GM12878 (cell line): ENCODE measurements around the gene MCEE. TPM values are rescaled to one million over a fixed set of nuclear protein-coding genes. Genes with fewer than 3 reads are reported as not detected.

ENCODE experiments used
- CEBPZ ChIP-seq: fragments of 150-350 bp; IDR thresholded peaks from 2 replicates; pipeline ENCODE4 v1.6.1; 2016; ENCODE audit warnings: low read depth, low read length
- CHD1 ChIP-seq: IDR thresholded peaks from 2 replicates; pipeline ENCODE4 v1.6.1; 2012; ENCODE audit warnings: low read depth, low read length, improper control_type of control experiment
- CTCF ChIP-seq, 3 experiments: IDR thresholded peaks in 2 of 3; conservative IDR thresholded peaks in 1 of 3; 2 replicates each; pipeline ENCODE4 v1.5.1; 2011; ENCODE audit warnings: low read depth in 3 of 3, low read length in 3 of 3, mild to moderate bottlenecking in 3 of 3, control low read depth in 2 of 3, moderate library complexity in 2 of 3, inconsistent platforms in 1 of 3, mixed read lengths in 1 of 3; ENCODE audit not compliant: control insufficient read depth in 2 of 3, insufficient read depth in 1 of 3; ENCODE audit errors: extremely low read depth in 1 of 3
- E2F4 ChIP-seq: IDR thresholded peaks from 2 replicates; pipeline ENCODE4 v1.6.1; 2012; ENCODE audit warnings: low read depth, low read length, improper control_type of control experiment
- GABPA ChIP-seq: IDR thresholded peaks from 2 replicates; pipeline ENCODE4 v1.6.1; 2014; ENCODE audit warnings: antibody characterized with exemption, low read depth, mild to moderate bottlenecking, inconsistent platforms
- GATAD2B ChIP-seq: fragments of 450-650 bp; conservative IDR thresholded peaks from 2 replicates; pipeline ENCODE4 v1.6.1; 2017; ENCODE audit warnings: low read depth, mild to moderate bottlenecking, moderate library complexity
- MEF2B ChIP-seq: fragments of 450-650 bp; IDR thresholded peaks from 2 replicates; pipeline ENCODE4 v1.6.1; 2018; ENCODE audit warnings: mild to moderate bottlenecking, moderate library complexity; ENCODE audit not compliant: partially characterized antibody, poor library complexity, severe bottlenecking
- MTA3 ChIP-seq: IDR thresholded peaks from 2 replicates; pipeline ENCODE4 v1.6.1; 2012; ENCODE audit warnings: low read length, inconsistent platforms, borderline replicate concordance
- NFIC ChIP-seq: IDR thresholded peaks from 2 replicates; pipeline ENCODE4 v1.6.1; 2012; ENCODE audit warnings: low read depth, mild to moderate bottlenecking, inconsistent platforms, low read length, moderate library complexity
- NFYB ChIP-seq: IDR thresholded peaks from 2 replicates; pipeline ENCODE4 v1.6.1; 2011; ENCODE audit warnings: low read depth, mild to moderate bottlenecking, low read length, improper control_type of control experiment, moderate library complexity; ENCODE audit not compliant: insufficient read depth
- POLR2AphosphoS2 ChIP-seq: IDR thresholded peaks from 2 replicates; pipeline ENCODE4 v1.6.1; 2011; ENCODE audit warnings: low read depth, mild to moderate bottlenecking, low read length, improper control_type of control experiment, moderate library complexity
- RAD51 ChIP-seq: fragments of 450-650 bp; IDR thresholded peaks from 2 replicates; pipeline ENCODE4 v1.6.1; 2016; ENCODE audit warnings: moderate library complexity, mild to moderate bottlenecking, inconsistent platforms
- RB1 ChIP-seq: fragments of 450-650 bp; formaldehyde crosslinking; IDR thresholded peaks from 2 replicates; pipeline ENCODE4 v1.6.1; 2017; ENCODE audit warnings: mild to moderate bottlenecking, borderline replicate concordance
- RUNX3 ChIP-seq: IDR thresholded peaks from 2 replicates; pipeline ENCODE4 v1.6.1; 2012; ENCODE audit warnings: low read length, inconsistent platforms
- SIX5 ChIP-seq: IDR thresholded peaks from 2 replicates; pipeline ENCODE4 v1.6.1; 2011; ENCODE audit warnings: mild to moderate bottlenecking, low read depth, low read length, moderate library complexity; ENCODE audit not compliant: severe bottlenecking
- polyA plus RNA-seq, 11 experiments: library from polyadenylated mRNA; depleted of rRNA in 4 of 11; unstranded in 6 of 11; stranded (reverse) in 5 of 11; fragments of >200 nt; fragmentation: Nextera tagmentation in 4 of 11; fragmentation: Illumina TruSeq in 1 of 11; extraction: Ambion mirVana in 4 of 11; extraction: Trizol in 1 of 11; gene quantifications; 1 replicate in 1 of 11; 2 replicates in 10 of 11; pipeline versions ENCODE4 v1.2.1 to v1.2.3, GENCODE V29; 2011 to 2016; ENCODE audit warnings: inconsistent platforms in 2 of 11, missing spikeins in 2 of 11, low read depth in 1 of 11
- total RNA-seq, 4 experiments: library from RNA; depleted of rRNA in 3 of 4; stranded (reverse); fragments of >200 nt in 3 of 4; fragmentation: Illumina TruSeq in 1 of 4; extraction: Trizol in 1 of 4; gene quantifications; 2 replicates each; pipeline versions ENCODE4 v1.2.1 to v1.2.3, GENCODE V29; 2013 to 2021
- TF ChIP-seq, protein P1 (sequence below): fragments of 450-650 bp; IDR thresholded peaks from 2 replicates; pipeline ENCODE4 v1.6.1; 2018; ENCODE audit warnings: mild to moderate bottlenecking, low read depth, moderate library complexity; ENCODE audit not compliant: partially characterized antibody
- TF ChIP-seq, protein P2 (sequence below): fragments of 450-650 bp; IDR thresholded peaks from 2 replicates; pipeline ENCODE4 v1.6.1; 2016; ENCODE audit warnings: mild to moderate bottlenecking

MCEE gene
- total and polyA plus RNA-seq, 10 of the 15 experiments (the other 5 are each of a cell fraction or from before 2014, with no cell fraction given): 17.3 to 63.4 (median 20.9) TPM

- no peak for TF ChIP-seq CEBPZ
- TF ChIP-seq, protein P1, sequence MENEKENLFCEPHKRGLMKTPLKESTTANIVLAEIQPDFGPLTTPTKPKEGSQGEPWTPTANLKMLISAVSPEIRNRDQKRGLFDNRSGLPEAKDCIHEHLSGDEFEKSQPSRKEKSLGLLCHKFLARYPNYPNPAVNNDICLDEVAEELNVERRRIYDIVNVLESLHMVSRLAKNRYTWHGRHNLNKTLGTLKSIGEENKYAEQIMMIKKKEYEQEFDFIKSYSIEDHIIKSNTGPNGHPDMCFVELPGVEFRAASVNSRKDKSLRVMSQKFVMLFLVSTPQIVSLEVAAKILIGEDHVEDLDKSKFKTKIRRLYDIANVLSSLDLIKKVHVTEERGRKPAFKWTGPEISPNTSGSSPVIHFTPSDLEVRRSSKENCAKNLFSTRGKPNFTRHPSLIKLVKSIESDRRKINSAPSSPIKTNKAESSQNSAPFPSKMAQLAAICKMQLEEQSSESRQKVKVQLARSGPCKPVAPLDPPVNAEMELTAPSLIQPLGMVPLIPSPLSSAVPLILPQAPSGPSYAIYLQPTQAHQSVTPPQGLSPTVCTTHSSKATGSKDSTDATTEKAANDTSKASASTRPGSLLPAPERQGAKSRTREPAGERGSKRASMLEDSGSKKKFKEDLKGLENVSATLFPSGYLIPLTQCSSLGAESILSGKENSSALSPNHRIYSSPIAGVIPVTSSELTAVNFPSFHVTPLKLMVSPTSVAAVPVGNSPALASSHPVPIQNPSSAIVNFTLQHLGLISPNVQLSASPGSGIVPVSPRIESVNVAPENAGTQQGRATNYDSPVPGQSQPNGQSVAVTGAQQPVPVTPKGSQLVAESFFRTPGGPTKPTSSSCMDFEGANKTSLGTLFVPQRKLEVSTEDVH: peak; percentile 44
- TF ChIP-seq CHD1: no peak
- no peak for TF ChIP-seq GABPA
- TF ChIP-seq NFYB: no peak
- peak; percentile 50 to 52 (median 52) for TF ChIP-seq CTCF (IDR thresholded peaks at IDR 0.05 in 2 of 3, conservative IDR thresholded peaks at IDR 0.05 in 1 of 3; ENCODE audit: control insufficient read depth in 2 of 3, extremely low read depth in 1 of 3, insufficient read depth in 1 of 3, low read depth in 3 of 3, low read length in 3 of 3)
- TF ChIP-seq RUNX3: no peak
- TF ChIP-seq, protein P2, sequence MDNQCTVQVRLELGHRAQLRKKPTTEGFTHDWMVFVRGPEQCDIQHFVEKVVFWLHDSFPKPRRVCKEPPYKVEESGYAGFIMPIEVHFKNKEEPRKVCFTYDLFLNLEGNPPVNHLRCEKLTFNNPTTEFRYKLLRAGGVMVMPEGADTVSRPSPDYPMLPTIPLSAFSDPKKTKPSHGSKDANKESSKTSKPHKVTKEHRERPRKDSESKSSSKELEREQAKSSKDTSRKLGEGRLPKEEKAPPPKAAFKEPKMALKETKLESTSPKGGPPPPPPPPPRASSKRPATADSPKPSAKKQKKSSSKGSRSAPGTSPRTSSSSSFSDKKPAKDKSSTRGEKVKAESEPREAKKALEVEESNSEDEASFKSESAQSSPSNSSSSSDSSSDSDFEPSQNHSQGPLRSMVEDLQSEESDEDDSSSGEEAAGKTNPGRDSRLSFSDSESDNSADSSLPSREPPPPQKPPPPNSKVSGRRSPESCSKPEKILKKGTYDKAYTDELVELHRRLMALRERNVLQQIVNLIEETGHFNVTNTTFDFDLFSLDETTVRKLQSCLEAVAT: peak; percentile 80; the same call in 1 of the 2 replicates
- TF ChIP-seq E2F4: no peak
- TF ChIP-seq MEF2B: peak; percentile 73
- TF ChIP-seq GATAD2B: 0 out of 2 replicates have a peak, but pooled peaks have one; percentile 46
- TF ChIP-seq RAD51: peak; percentile 69
- no peak for TF ChIP-seq RB1
- TF ChIP-seq POLR2AphosphoS2: no peak
- no peak for TF ChIP-seq NFIC
- TF ChIP-seq MTA3: no peak
- no peak for TF ChIP-seq SIX5
Measured at GRCh38 chr2:71071681-71072398, 58.2 kb downstream of the MCEE start (continued).
